HG03103 (cell line): ENCODE data around the gene ADCY3.

Source experiments
- ATAC-seq: cut with Tn5 transposase; IDR thresholded peaks from one replicate; pipeline ENCODE4 v1.9.1; 2021; ENCODE audit warnings: low read depth; ENCODE audit not compliant: unreplicated experiment

ADCY3 gene

GRCh38 chr2:24926602-24927252 lies 6.7 kb upstream of the ADCY3 start:
- no peak for ATAC-seq

DNA sequence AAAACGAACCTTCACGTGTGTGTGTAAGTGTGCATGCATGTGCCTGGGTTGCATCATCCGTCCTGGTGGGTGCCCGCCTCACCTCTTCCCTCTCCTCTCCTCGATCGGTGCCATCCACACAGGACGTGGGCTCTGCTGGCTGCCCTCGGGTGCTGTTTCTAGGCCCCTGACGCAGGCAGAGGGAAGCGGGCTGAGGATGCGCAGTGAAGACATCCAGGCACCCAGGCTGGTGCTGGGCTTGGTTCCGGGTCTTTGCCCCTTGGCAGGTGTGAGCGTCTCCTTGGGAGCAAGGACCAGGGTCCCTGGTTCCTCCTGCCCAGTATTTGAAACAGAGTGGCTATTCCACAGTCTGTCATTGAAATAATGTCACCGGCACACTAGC lies 6.2 kb upstream of the ADCY3 start:
- ATAC-seq: no peak

DNA sequence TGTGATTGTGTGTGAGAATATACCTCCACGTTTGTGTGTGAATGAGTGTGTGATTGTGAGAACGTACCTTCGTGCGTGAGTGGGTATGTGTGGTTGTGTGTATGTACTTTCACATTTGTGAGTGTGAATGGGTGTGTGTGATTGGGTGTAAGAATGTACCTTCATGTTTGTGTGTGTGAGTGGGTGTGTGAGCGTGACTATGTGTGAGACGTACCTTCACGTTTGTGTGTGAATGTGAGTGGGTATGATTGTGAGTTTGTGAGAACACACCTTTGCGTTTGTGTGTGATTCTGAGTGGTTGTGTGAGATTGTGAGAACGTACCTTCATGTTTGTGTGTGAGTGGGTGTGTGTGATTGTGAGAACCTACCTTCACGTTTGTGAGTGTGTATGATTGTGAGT lies 5.8 kb upstream of the ADCY3 start:
- no peak for ATAC-seq

- ATAC-seq: no peak
These were observed 4.7 kb upstream of the ADCY3 start for GRCh38 chr2:24924732-24925131.

- no peak for ATAC-seq
These were observed 4.2 kb upstream of the ADCY3 start for GRCh38 chr2:24924266-24924665.

- no peak for ATAC-seq
These were observed 3.1 kb upstream of the ADCY3 start for GRCh38 chr2:24923106-24923505.

DNA sequence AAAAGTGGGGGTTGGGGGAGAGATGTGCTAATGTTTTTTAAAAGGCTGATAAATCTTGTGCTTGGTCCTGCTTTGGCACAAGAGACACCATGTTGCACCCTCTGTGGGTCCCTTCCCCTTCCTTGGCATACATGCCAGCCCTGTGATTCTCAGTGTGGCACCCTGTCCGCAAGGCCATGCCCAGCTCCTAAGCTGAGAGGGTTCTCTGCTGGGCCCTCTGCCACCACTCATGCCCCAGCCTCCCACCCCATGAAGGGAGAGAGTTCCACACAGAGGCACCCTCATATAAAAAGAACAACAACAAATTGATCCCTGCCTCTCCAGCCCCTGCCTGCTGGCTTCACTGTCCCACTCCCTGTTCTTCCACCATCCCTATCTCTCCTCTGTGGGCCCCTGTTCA lies 2.5 kb upstream of the ADCY3 start:
- no peak for ATAC-seq

DNA sequence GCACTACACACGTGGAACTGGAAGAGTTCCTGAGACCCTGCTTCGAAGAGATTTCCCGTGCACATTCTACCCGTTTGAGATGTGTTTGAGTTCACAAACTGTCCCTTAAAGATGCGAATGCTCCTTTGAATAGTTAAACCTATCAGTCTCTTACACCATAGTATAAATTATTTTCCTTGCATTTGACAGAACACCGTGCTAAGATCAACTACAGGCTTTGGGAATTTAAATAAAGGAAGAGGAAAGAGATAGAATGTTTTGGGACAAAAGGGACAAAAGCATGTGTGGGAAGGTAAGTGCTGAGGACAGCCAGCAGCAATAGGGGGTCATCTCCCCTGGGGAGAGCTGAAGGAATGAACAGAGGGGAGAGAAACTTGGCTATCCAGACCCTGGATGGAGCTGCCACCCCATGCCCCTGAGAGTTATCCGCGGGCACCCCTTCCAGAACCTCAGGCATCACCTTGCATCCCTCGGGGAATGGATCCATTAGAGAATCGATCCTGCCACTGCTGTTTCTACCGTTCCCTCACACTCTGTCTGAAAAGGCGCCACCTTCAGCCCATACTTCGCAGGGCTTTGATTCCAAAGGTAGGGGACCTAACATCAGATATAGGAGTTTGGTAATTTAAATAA lies 888 bp upstream of the ADCY3 start:
- ATAC-seq: no peak

- ATAC-seq: peak; percentile 17
These were observed 435 bp downstream of the ADCY3 start for GRCh38 chr2:24919506-24920097.

DNA sequence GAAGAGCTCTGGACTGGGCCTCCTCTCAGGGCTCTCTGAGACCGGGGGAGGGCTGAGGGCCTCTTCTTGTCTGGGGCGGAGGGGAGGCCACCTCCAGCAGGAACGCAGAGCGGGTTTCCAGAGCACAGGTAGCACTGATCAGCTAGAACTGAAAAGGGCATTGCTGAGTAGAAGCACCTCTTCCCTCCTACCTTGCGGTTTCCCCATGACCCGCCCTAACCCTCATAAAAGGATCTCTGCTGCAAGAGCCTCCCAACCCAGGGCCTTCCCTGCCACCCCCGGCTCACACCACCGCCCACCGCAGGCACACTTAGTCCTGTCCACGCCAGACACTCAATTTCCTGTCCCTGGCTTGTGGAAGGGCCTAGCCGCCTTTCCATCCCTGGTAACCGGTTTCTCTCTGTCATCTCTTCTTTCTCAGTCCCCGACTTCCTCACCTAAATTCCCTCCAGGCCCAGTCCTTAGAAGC lies 966 bp downstream of the ADCY3 start:
- ATAC-seq: no peak

- no peak for ATAC-seq
These were observed 1.6 kb downstream of the ADCY3 start for GRCh38 chr2:24918326-24919036.

DNA sequence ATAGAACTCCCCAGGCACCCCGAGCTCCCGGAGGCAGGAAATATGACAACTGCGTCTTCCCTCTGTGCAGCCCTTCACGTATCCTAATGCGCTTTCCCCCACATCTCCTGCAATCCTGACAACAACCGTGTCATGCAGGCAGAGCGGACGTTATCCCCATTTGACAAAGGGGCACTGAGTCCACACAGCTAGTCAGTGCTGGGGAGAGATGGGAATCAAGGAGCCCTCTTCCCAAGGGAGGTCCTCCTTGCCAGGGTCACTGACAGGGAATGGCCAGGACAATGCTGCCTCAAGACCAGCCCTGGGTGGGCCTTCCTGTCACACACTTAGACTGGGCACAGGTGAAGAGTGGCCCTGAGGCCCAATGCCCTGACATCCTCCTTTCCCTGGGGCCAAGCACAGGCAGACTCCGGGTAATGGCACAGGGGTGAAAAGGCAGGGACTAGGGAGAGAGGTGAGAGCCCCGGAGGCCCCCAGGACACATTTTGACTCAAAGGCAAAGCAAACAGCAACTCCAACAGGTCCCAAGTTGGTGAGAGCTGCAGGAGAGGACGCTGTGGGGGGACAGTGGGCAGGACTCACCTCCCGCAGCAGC lies 2.2 kb downstream of the ADCY3 start:
- ATAC-seq: no peak

DNA sequence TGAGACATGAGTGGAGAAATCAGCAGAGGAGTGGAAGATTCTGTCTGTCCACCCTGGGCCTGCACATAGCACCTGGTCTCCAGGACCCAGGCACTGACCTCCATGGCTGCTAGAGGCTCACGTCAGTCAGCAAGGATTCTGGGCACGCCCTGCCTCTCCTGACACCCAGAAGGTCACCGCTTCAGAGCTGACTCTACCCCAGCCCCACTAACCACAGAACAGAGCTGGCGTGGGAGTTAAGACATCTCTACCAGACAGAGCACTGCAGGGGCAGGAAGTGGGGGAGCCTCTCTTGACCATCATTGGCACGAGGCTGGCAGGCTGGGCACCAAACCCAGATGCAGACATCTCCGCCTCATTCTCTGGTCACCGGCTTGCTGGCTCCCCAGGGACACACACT lies 3.0 kb downstream of the ADCY3 start:
- no peak for ATAC-seq

GRCh38 chr2:24915796-24916195 lies 4.2 kb downstream of the ADCY3 start:
- ATAC-seq: no peak

DNA sequence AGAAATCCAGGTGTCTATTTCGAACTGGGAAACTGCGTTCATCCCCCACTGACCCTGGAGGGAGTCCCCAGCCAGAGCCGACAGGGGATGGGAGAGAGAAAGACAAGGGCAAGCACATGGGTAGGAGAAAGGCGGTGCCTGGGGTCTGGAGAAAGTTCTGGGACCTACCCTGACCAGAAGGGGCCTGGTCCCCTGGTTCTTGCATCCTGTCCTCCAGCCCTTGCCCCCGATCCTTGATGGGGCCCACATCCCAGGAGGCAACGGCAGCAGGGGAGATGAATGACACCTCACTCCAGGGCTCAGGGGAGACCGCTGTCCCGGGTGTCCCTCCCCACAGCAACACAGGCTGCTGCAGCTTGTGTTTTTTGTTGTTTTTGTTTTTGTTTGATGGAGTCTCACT lies 4.9 kb downstream of the ADCY3 start:
- ATAC-seq: no peak

GRCh38 chr2:24914713-24915112 lies 5.3 kb downstream of the ADCY3 start:
- no peak for ATAC-seq

DNA sequence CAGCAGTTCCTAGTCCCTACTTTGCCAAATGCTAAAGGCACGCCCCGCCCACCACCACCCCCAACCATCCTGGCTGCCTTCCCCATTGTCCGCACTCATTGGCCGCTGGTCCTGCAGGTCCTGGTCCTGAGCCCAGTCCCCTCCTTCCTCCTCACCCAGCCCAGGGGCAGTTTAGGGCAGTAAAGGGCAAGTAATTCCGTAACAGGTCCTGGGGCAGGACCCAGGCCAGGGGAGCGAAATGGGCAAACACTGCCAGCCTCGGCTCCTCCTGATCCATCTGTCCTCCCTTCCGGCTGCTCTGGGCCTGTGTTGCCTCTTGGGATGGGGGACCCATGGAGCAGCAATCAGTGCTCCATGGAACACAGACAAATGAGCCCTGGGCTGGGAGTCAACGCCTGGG lies 6.1 kb downstream of the ADCY3 start:
- ATAC-seq: no peak

GRCh38 chr2:24912986-24913385 lies 7.1 kb downstream of the ADCY3 start:
- ATAC-seq: no peak

- ATAC-seq: no peak
These were observed 7.5 kb downstream of the ADCY3 start for GRCh38 chr2:24912523-24912922.

GRCh38 chr2:24910245-24910644 lies 9.8 kb downstream of the ADCY3 start:
- ATAC-seq: no peak

GRCh38 chr2:24909555-24910177 lies 10.4 kb downstream of the ADCY3 start:
- ATAC-seq: no peak
